ENCODE data around the gene MYO15B. TPM values are rescaled to one million over a fixed set of nuclear protein-coding genes. Genes with fewer than 3 reads are reported as not detected.
A peak's percentile ranks its signal among the peaks of the same experiment; 100 is the strongest.

The MYO15B gene
- total and polyA plus RNA-seq, 2 of the 13 experiments (the other 11 are each of a cell fraction or from before 2014, with no cell fraction given), result 2.8 to 8.1 TPM

- Histone ChIP-seq H3K79me2 (ENCODE audit: insufficient read depth, low read length) (peaks cover 68% of the 10 kb centered on the region), H2AFZ (ENCODE audit: low read length) (no peak overlapping the region), H3K9me3 (ENCODE audit: low read length) (no peaks in the 10 kb centered on the region), H4K20me1 (ENCODE audit: insufficient read depth, low read length) (peaks cover 6% of the 10 kb centered on the region; the same call in 1 of the 2 replicates), H3K27me3 (ENCODE audit: control insufficient read depth in 1 of 2, insufficient read depth in 2 of 2, low read length in 2 of 2) (peaks cover 0 to 5% of the 10 kb centered on the region in 2 experiments; a peak in 1 of 5 replicates), H3K4me1 (ENCODE audit: insufficient read depth, low read length) (peaks cover 39% of the 10 kb centered on the region), H3K9ac (ENCODE audit: insufficient read depth, low read depth, low read length) (peak overlapping the region; percentile 92; the same call in 1 of the 2 replicates), H3K4me2 (ENCODE audit: low read depth, low read length) (peak overlapping the region; percentile 82), H3K4me3 (replicated peaks in 1 of 3; ENCODE audit: insufficient read depth in 1 of 3, low read depth in 2 of 3, low read length in 3 of 3) (peak overlapping the region; percentile 77 to 99 (median 99); a peak in 5 of 6 replicates), H3K36me3 (replicated peaks in 1 of 2; ENCODE audit: control insufficient read depth in 1 of 2, insufficient read depth in 2 of 2, low read length in 2 of 2) (peaks cover 15 to 51% of the 10 kb centered on the region in 2 experiments), H3K27ac (ENCODE audit: extremely low read length, insufficient read depth, low read length) (no peak overlapping the region)
- 0 out of 2 replicates have a peak, but pooled peaks have one; percentile 15 for TF ChIP-seq LCORL (IDR thresholded peaks at IDR 0.05)
- TF ChIP-seq LCORL (CRISPR knock-in tag; IDR thresholded peaks at IDR 0.05), result no peak
- TF ChIP-seq HDAC1 (CRISPR knock-in tag; IDR thresholded peaks at IDR 0.05), result no peak
- no peak for TF ChIP-seq FLYWCH1 (CRISPR knock-in tag; IDR thresholded peaks at IDR 0.05)
- in situ Hi-C loops (cut with HindIII; ENCODE audit: extremely low pct_ligation_motif_present, low pct_unique_long_range_greater_than_20kb) (no loop called here), intact Hi-C loops (cut with micrococcal nuclease; ENCODE audit: unreplicated experiment) (no loop called here)
- ChIA-PET CTCF (ENCODE audit: low intra/inter-chr PET ratio, low total read pairs) (interaction anchor here (1.4 kb wide), 1 partner anchor 35 kb away, joined by 3 read pairs; no protein-coding TSS in a partner anchor), POLR2A (interaction anchor here (1.6 kb wide), 1 partner anchor 22 kb away, joined by 4 read pairs; a partner anchor contains a TSS)
- DNase-seq (ENCODE audit: low spot score) (no peak), FAIRE-seq (peak; percentile 40), ATAC-seq (no peak)
- WGBS (ENCODE audit: low lambda C conversion rate), result 74% methylated on average over 4 of the region's 4 CpGs
- no TSS peak for BruUV-seq (replicated peaks)
These were observed 80.9 kb downstream of the MYO15B start for GRCh38 chr17:75668489-75668888.

GRCh38 chr17:75670868-75671267, 83.3 kb downstream of the MYO15B start:
- ChIA-PET CTCF (ENCODE audit: low intra/inter-chr PET ratio, low total read pairs) (no interaction called here), POLR2A (no interaction called here)
- H3K27me3 ChIP-seq (ENCODE audit: control insufficient read depth in 1 of 2, insufficient read depth in 2 of 2, low read length in 2 of 2), result peaks cover 0 to 5% of the 10 kb centered on the region in 2 experiments; a peak in 1 of 5 replicates
- intact Hi-C loops (cut with micrococcal nuclease; ENCODE audit: unreplicated experiment), result no loop called here
- H3K4me2 ChIP-seq (ENCODE audit: low read depth, low read length), result no peak overlapping the region
- FAIRE-seq (no peak), DNase-seq (ENCODE audit: low spot score) (no peak), ATAC-seq (no peak)
- peaks cover 66% of the 10 kb centered on the region for H3K79me2 ChIP-seq (ENCODE audit: insufficient read depth, low read length)
- H3K36me3 ChIP-seq (replicated peaks in 1 of 2; ENCODE audit: control insufficient read depth in 1 of 2, insufficient read depth in 2 of 2, low read length in 2 of 2), result peaks cover 17 to 57% of the 10 kb centered on the region in 2 experiments
- H3K4me3 ChIP-seq (replicated peaks in 1 of 3; ENCODE audit: insufficient read depth in 1 of 3, low read depth in 2 of 3, low read length in 3 of 3), result no peak overlapping the region
- 89% methylated on average over 5 of the region's 5 CpGs for WGBS (ENCODE audit: low lambda C conversion rate)
- peaks cover 6% of the 10 kb centered on the region; the same call in 1 of the 2 replicates for H4K20me1 ChIP-seq (ENCODE audit: insufficient read depth, low read length)
- BruUV-seq (replicated peaks), result no TSS peak
- H3K9ac ChIP-seq (ENCODE audit: insufficient read depth, low read depth, low read length), result no peak overlapping the region
- no peaks in the 10 kb centered on the region for H3K9me3 ChIP-seq (ENCODE audit: low read length)
- TF ChIP-seq ZNF10 (CRISPR knock-in tag; IDR thresholded peaks at IDR 0.05; ENCODE audit: borderline replicate concordance, low read depth) (no peak), ZFAT (CRISPR knock-in tag; conservative IDR thresholded peaks at IDR 0.05) (no peak), KMT2B (CRISPR knock-in tag; IDR thresholded peaks at IDR 0.05) (no peak), ZC3H13 (CRISPR knock-in tag; IDR thresholded peaks at IDR 0.05) (no peak), ETV6 (CRISPR knock-in tag; conservative IDR thresholded peaks at IDR 0.05) (no peak), ZNF20 (CRISPR knock-in tag; IDR thresholded peaks at IDR 0.05) (no peak), ZSCAN25 (CRISPR knock-in tag; IDR thresholded peaks at IDR 0.05) (no peak), HMG20A (CRISPR knock-in tag; IDR thresholded peaks at IDR 0.05; ENCODE audit: borderline replicate concordance) (no peak), ARHGAP35 (CRISPR knock-in tag; IDR thresholded peaks at IDR 0.05; ENCODE audit: borderline replicate concordance) (no peak)
- TF ChIP-seq, protein P1, sequence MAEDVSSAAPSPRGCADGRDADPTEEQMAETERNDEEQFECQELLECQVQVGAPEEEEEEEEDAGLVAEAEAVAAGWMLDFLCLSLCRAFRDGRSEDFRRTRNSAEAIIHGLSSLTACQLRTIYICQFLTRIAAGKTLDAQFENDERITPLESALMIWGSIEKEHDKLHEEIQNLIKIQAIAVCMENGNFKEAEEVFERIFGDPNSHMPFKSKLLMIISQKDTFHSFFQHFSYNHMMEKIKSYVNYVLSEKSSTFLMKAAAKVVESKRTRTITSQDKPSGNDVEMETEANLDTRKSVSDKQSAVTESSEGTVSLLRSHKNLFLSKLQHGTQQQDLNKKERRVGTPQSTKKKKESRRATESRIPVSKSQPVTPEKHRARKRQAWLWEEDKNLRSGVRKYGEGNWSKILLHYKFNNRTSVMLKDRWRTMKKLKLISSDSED (CRISPR knock-in tag; IDR thresholded peaks at IDR 0.05), result no peak
- TF ChIP-seq, protein P2, sequence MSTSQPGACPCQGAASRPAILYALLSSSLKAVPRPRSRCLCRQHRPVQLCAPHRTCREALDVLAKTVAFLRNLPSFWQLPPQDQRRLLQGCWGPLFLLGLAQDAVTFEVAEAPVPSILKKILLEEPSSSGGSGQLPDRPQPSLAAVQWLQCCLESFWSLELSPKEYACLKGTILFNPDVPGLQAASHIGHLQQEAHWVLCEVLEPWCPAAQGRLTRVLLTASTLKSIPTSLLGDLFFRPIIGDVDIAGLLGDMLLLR (CRISPR knock-in tag; IDR thresholded peaks at IDR 0.05), result no peak
- TF ChIP-seq, protein P3, sequence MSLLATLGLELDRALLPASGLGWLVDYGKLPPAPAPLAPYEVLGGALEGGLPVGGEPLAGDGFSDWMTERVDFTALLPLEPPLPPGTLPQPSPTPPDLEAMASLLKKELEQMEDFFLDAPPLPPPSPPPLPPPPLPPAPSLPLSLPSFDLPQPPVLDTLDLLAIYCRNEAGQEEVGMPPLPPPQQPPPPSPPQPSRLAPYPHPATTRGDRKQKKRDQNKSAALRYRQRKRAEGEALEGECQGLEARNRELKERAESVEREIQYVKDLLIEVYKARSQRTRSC (CRISPR knock-in tag; IDR thresholded peaks at IDR 0.05; ENCODE audit: low read depth), result no peak
- no peak overlapping the region for H3K27ac ChIP-seq (ENCODE audit: extremely low read length, insufficient read depth, low read length)
- in situ Hi-C loops (cut with HindIII; ENCODE audit: extremely low pct_ligation_motif_present, low pct_unique_long_range_greater_than_20kb), result no loop called here
- H3K4me1 ChIP-seq (ENCODE audit: insufficient read depth, low read length), result peaks cover 30% of the 10 kb centered on the region
- no peak overlapping the region for H2AFZ ChIP-seq (ENCODE audit: low read length)

Measured in HepG2 (cell line).